GM06990 (cell line): ENCODE data around the gene LENG9.
"Not testable (repeated sequence)": the region's sequence is repeated elsewhere in the genome, so short reads cannot be mapped to it uniquely, and the experiment has no call there.

ENCODE experiments used
- DNase-seq: peaks from one replicate; pipeline ENCODE4 v3.0.0-alpha.2; 2011; ENCODE audit not compliant: insufficient read length; ENCODE audit errors: extremely low read depth
- H3K27me3 ChIP-seq: replicated peaks from 2 replicates; pipeline ENCODE4 v1.6.0; 2011; ENCODE audit warnings: low read length; ENCODE audit not compliant: control insufficient read depth, insufficient read depth
- H3K36me3 ChIP-seq: 2 replicates; pipeline ENCODE4 v1.5.1; 2011; ENCODE audit warnings: low read length; ENCODE audit not compliant: control insufficient read depth, insufficient read depth
- H3K4me3 ChIP-seq: replicated peaks from 2 replicates; pipeline ENCODE4 v1.5.1; 2011; ENCODE audit warnings: low read depth, mild to moderate bottlenecking, control low read depth, low read length
- CTCF ChIP-seq: IDR thresholded peaks from 2 replicates; pipeline ENCODE4 v1.5.1; 2011; ENCODE audit warnings: low read length, control low read depth, mild to moderate bottlenecking, inconsistent platforms; ENCODE audit not compliant: insufficient read depth, poor library complexity, severe bottlenecking

Gene LENG9

GRCh38 chr19:54470991-54471782 lies 7.6 kb upstream of the LENG9 start:
- TF ChIP-seq CTCF, result no peak
- no peak for DNase-seq
- Histone ChIP-seq H3K4me3 (peak overlapping the region; percentile 27; the same call in 1 of the 2 replicates), H3K27me3 (peaks cover 5% of the 10 kb centered on the region), H3K36me3 (no peaks in the 10 kb centered on the region)

GRCh38 chr19:54470276-54470887 lies 6.8 kb upstream of the LENG9 start:
- TF ChIP-seq CTCF, result no peak
- H3K27me3 ChIP-seq, result peaks cover 5% of the 10 kb centered on the region
- no peak for DNase-seq
- no peak overlapping the region for H3K4me3 ChIP-seq
- no peaks in the 10 kb centered on the region for H3K36me3 ChIP-seq

- DNase-seq, result no peak
- no peak for TF ChIP-seq CTCF
- Histone ChIP-seq H3K4me3 (no peak overlapping the region), H3K27me3 (peaks cover 5% of the 10 kb centered on the region), H3K36me3 (no peaks in the 10 kb centered on the region)
These were observed 5.9 kb upstream of the LENG9 start for GRCh38 chr19:54469496-54469934.

- not testable (repeated sequence) for DNase-seq, H3K27me3 ChIP-seq, H3K36me3 ChIP-seq, H3K4me3 ChIP-seq
These were observed 2.5 kb upstream of the LENG9 start for GRCh38 chr19:54466110-54466480.

- peaks cover 5% of the 10 kb centered on the region for H3K27me3 ChIP-seq
- H3K4me3 ChIP-seq, result no peak overlapping the region
- no peak for DNase-seq
- no peak for TF ChIP-seq CTCF
- H3K36me3 ChIP-seq, result peaks cover 12% of the 10 kb centered on the region
These were observed 2.0 kb upstream of the LENG9 start for GRCh38 chr19:54465426-54466109.
